Stomach (tissue), 9 donors: ENCODE data around the gene TMEM131. TPM values are rescaled to one million over a fixed set of nuclear protein-coding genes. Genes with fewer than 3 reads are reported as not detected.

Source experiments
- DNase-seq, 2 donors: peaks; one replicate each; pipeline versions ENCODE4 v3.0.0 to v3.0.0-alpha.2; 2013 to 2019
- H3K27ac ChIP-seq, 5 donors: fragments of 200-600 bp in 4 of 5; sonication (generic) in 4 of 5; one replicate each; pipeline ENCODE4 v1.5.1; 2013 to 2019; ENCODE audit warnings: mild to moderate bottlenecking in 1 of 5, moderate library complexity in 1 of 5
- H3K27me3 ChIP-seq, 3 donors: fragments of 200-600 bp; sonication (generic); one replicate each; pipeline ENCODE4 v1.5.1; 2017 to 2019; ENCODE audit warnings: mixed run types in 1 of 3
- H3K36me3 ChIP-seq, 4 donors: fragments of 200-600 bp; sonication (generic); 1 replicate in 3 of 4; 2 replicates in 1 of 4; pipeline ENCODE4 v1.5.1; 2016 to 2019
- H3K4me1 ChIP-seq, 4 donors: fragments of 200-600 bp; sonication (generic); one replicate each; pipeline ENCODE4 v1.5.1; 2016 to 2019
- H3K4me3 ChIP-seq, 4 donors: fragments of 200-600 bp; sonication (generic) in 3 of 4; one replicate each; pipeline ENCODE4 v1.5.1; 2016 to 2019; ENCODE audit warnings: mild to moderate bottlenecking in 1 of 4
- H3K9me3 ChIP-seq, 4 donors: fragments of 200-600 bp; sonication (generic); one replicate each; pipeline ENCODE4 v1.5.1; 2016 to 2019
- CTCF ChIP-seq, 7 experiments: fragments of 450-650 bp in 4 of 7; fragments of 200-600 bp in 3 of 7; sonication (generic) in 3 of 7; IDR thresholded peaks; one replicate each; pipeline ENCODE4 v1.5.1; 2016 to 2019; ENCODE audit warnings: antibody characterized with exemption in 7 of 7, control low read depth in 2 of 7, mild to moderate bottlenecking in 1 of 7
- EP300 ChIP-seq: sonication (generic); formaldehyde crosslinking; IDR thresholded peaks from one replicate; pipeline ENCODE4 v1.6.1; 2017; ENCODE audit warnings: antibody characterized with exemption
- POLR2A ChIP-seq, 4 donors: fragments of 450-650 bp; IDR thresholded peaks; one replicate each; pipeline ENCODE4 v1.6.1; 2016; ENCODE audit warnings: antibody characterized with exemption in 4 of 4, control low read depth in 2 of 4, mild to moderate bottlenecking in 1 of 4, moderate library complexity in 1 of 4
- POLR2AphosphoS5 ChIP-seq, 3 donors: sonication (generic); formaldehyde crosslinking; IDR thresholded peaks; one replicate each; pipeline ENCODE4 v1.6.1; 2016; ENCODE audit warnings: antibody characterized with exemption in 3 of 3
- WGBS, 5 donors: extraction: QIAGEN DNeasy Blood & Tissue Kit in 3 of 5; methylation state at CpG; one replicate each; pipeline versions ENCODE4 v1.1.5 to v1.1.7; 2013 to 2018; 5-methylcytosine and 5-hydroxymethylcytosine counted together
- intact Hi-C: fragments of 100-400 bp; cut with DNase I; formaldehyde crosslinking; loops from one replicate; pipeline ENCODE4 v1.15.1; 2023; ENCODE audit warnings: low total_unique reads
- polyA plus RNA-seq, 3 donors: library from polyadenylated mRNA; stranded (reverse); fragments of 200-250 nt; gene quantifications; one replicate each; pipeline ENCODE4 v1.2.3, GENCODE V29; 2013
- total RNA-seq, 5 donors: library from RNA; depleted of rRNA; stranded (reverse); fragments of >200 nt; gene quantifications; one replicate each; pipeline versions ENCODE4 v1.1.0 to v1.2.3, GENCODE V29; 2014 to 2016
- donor health status: healthy with polysubstance abuse.
- donor health status: Bipolar disorder and iron deficiency.
- donor health status: healthy.

The TMEM131 gene
- total and polyA plus RNA-seq, 8 donors, result 4.4 to 119 (median 43.1) TPM

DNA sequence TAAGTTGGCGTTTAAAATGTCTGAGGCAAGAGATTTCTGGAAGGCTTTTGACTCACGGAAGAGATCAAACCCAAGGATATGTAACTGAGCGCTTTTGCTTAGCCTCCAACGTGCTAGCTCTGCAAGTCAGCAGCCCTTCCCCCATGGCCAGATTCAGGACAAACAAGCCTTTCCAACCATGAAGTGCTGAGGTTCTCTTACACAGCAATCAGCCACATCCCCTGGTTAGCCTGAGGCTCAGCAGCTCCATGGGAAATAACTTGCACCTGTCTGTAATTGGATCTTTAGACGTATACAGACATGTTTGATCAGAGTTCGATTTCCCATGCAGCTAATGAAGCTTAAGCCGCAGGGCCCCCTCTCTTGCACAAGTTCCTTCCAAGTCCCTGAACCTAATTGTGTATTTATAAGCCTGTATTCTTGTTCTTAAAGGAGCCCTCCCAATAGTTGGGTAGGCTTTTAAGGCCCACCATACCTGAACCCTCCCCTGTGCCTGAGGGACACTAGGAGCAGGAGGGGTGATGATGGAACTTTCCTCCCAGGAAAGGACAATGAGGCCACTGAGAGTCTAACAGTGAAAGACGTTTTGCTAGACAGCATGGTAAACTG, 2.1 kb upstream of the TMEM131 start:
- H3K4me1 ChIP-seq, result peaks cover 11 to 27% (median 24%) of the 10 kb centered on the region in 4 donors
- TF ChIP-seq POLR2AphosphoS5 (IDR thresholded peaks at IDR 0.05), result no peak
- TF ChIP-seq EP300, result no peak
- no peak for TF ChIP-seq CTCF (IDR thresholded peaks at IDR 0.05)
- no peak for TF ChIP-seq POLR2A (IDR thresholded peaks at IDR 0.05)
- H3K27ac ChIP-seq, result no peak overlapping the region
- WGBS, 5 donors, result 75 to 85% (median 81%) methylated on average over 7 to 8 of the region's 8 CpGs
- no peak overlapping the region for H3K4me3 ChIP-seq
- DNase-seq, result no peak
- H3K9me3 ChIP-seq, result no peaks in the 10 kb centered on the region
- H3K27me3 ChIP-seq, result no peaks in the 10 kb centered on the region
- intact Hi-C loops, result no loop called here
- H3K36me3 ChIP-seq, result no peaks in the 10 kb centered on the region

- WGBS, 5 donors, result 87 to 91% (median 89%) methylated on average over 19 of the region's 19 CpGs
- no peaks in the 10 kb centered on the region for H3K27me3 ChIP-seq
- TF ChIP-seq POLR2A (IDR thresholded peaks at IDR 0.05) (no peak), EP300 (no peak), CTCF (IDR thresholded peaks at IDR 0.05) (no peak), POLR2AphosphoS5 (IDR thresholded peaks at IDR 0.05) (no peak)
- peak overlapping the region; percentile 79 to 95 (median 92) for H3K4me3 ChIP-seq
- no peak for DNase-seq
- H3K27ac ChIP-seq, result peak overlapping the region; percentile 84 to 99 (median 95)
- peaks cover 20 to 39% (median 30%) of the 10 kb centered on the region in 4 donors for H3K4me1 ChIP-seq
- intact Hi-C loops, result no loop called here
- no peaks in the 10 kb centered on the region for H3K36me3 ChIP-seq
- H3K9me3 ChIP-seq, result no peaks in the 10 kb centered on the region
These were observed 931 bp upstream of the TMEM131 start for GRCh38 chr2:97996679-97997078.

DNA sequence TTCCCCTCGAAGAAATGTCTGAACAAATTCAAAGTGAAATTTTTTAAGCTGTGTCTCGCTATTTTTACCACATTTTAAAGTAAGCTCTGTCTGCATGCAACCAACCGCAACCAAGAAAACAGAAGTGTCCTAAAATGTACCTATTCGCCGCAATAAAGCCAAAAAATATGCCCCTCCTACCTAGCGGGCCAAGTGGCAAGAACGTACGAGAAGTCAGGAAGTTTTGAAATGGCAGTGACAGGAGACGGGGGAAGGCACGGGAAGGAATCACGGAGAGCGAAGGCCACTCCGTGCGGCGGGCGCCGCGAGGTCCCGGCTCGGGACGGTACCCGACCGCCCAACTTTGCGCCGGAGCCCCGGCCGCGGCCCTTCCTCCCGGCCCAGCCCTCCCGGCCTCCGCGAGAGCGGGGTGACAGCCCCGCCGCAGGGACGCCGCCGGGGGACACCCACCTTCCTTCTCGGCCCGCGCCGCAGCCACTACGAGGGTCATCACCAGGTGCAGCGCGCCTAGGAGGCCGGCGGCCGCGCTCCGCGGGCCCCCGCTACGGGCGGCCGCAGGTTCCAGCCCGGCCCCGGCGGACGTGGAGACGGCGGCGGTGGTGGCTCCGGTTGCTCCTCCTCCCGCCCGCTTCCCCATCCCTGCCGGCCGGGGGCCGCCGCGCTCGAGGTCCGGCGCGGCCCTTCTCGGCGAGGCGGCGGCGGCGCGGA, 568 bp downstream of the TMEM131 start:
- Histone ChIP-seq H3K9me3 (no peaks in the 10 kb centered on the region), H3K4me1 (peaks cover 27 to 54% (median 40%) of the 10 kb centered on the region in 4 donors), H3K27ac (peak overlapping the region; percentile 84 to 99 (median 95)), H3K4me3 (peak overlapping the region; percentile 79 to 95 (median 92)), H3K36me3 (no peaks in the 10 kb centered on the region), H3K27me3 (no peaks in the 10 kb centered on the region)
- peak in 1 of 3 donors; percentile 17 for TF ChIP-seq POLR2AphosphoS5 (IDR thresholded peaks at IDR 0.05)
- TF ChIP-seq CTCF (IDR thresholded peaks at IDR 0.05), result no peak
- TF ChIP-seq POLR2A (IDR thresholded peaks at IDR 0.05), result no peak
- no peak for TF ChIP-seq EP300
- peak in 1 of 2 donors; percentile 52 for DNase-seq
- 0 to 1% (median 0%) methylated on average over 29 to 80 of the region's 81 CpGs for WGBS, 5 donors
- intact Hi-C loops, result no loop called here

DNA sequence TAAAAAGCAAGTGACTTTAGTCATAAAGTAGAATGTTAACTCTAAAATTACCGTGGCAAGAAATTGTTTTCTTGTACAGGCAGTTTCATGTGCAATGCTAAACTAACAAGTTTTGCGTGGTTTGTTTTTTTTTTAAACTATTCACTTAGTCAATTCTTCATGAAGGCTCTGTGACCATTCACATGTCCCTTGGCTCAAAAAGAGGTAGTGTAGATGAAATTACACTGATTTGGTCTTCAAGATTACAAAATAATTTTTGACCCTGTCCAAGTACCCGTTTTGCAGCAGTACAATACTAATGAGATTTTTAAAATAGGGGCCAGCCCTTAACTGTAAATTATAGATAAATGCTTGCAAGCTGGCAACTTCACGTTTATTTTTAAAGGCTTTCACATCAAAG, 1.3 kb downstream of the TMEM131 start:
- H3K36me3 ChIP-seq, result no peaks in the 10 kb centered on the region
- intact Hi-C loops, result no loop called here
- 2 to 7% (median 6%) methylated on average over 4 of the region's 4 CpGs for WGBS, 5 donors
- H3K27me3 ChIP-seq, result no peaks in the 10 kb centered on the region
- DNase-seq, result no peak
- peak overlapping the region; percentile 79 to 95 (median 92) for H3K4me3 ChIP-seq
- TF ChIP-seq POLR2AphosphoS5 (IDR thresholded peaks at IDR 0.05) (no peak), POLR2A (IDR thresholded peaks at IDR 0.05) (no peak), EP300 (no peak), CTCF (IDR thresholded peaks at IDR 0.05) (no peak)
- H3K9me3 ChIP-seq, result no peaks in the 10 kb centered on the region
- peaks cover 32 to 61% (median 45%) of the 10 kb centered on the region in 4 donors for H3K4me1 ChIP-seq
- H3K27ac ChIP-seq, result peak overlapping the region in 4 of 5 donors; percentile 84 to 99 (median 97)
